CD4-positive, CD25-positive, alpha-beta regulatory T cell (primary cell): Measurements from ENCODE around the gene TAS2R3. TPM values are rescaled to one million over a fixed set of nuclear protein-coding genes. Genes with fewer than 3 reads are reported as not detected.
"Not testable (repeated sequence)": the region's sequence is repeated elsewhere in the genome, so short reads cannot be mapped to it uniquely, and the experiment has no call there.

Experiments
- ATAC-seq, 2 donors: fragments of 150-1000 bp; cut with Tn5 transposase; one replicate each; pipeline ENCODE4 v1.10.0; 2021; ENCODE audit warnings: low read depth in 2 of 2, moderate number of reproducible peaks in 2 of 2, moderate library complexity in 1 of 2
- DNase-seq, 3 donors: peaks; one replicate each; pipeline versions ENCODE4 v3.0.0 to v3.0.0-alpha.2; 2012 to 2022; ENCODE audit warnings: mixed read lengths in 1 of 3
- H3K27ac ChIP-seq: one replicate; pipeline ENCODE4 v1.7.0; 2013; ENCODE audit warnings: mild to moderate bottlenecking, low read length; ENCODE audit not compliant: insufficient read depth, poor library complexity, severe bottlenecking
- H3K27me3 ChIP-seq: one replicate; pipeline ENCODE4 v1.7.0; 2013; ENCODE audit warnings: low read length; ENCODE audit not compliant: control insufficient read depth, insufficient read depth
- H3K36me3 ChIP-seq: one replicate; pipeline ENCODE4 v1.7.0; 2013; ENCODE audit warnings: mild to moderate bottlenecking, low read length, moderate library complexity; ENCODE audit not compliant: control insufficient read depth, insufficient read depth
- H3K4me1 ChIP-seq: 2 replicates; pipeline ENCODE4 v1.7.0; 2013; ENCODE audit warnings: mild to moderate bottlenecking, low read length; ENCODE audit not compliant: insufficient read depth, control insufficient read depth, poor library complexity, severe bottlenecking
- H3K4me3 ChIP-seq: one replicate; pipeline ENCODE4 v1.7.0; 2013; ENCODE audit warnings: low read depth, mild to moderate bottlenecking, low read length, moderate library complexity
- H3K9me3 ChIP-seq, 2 experiments: 1 replicate in 1 of 2; 2 replicates in 1 of 2; pipeline ENCODE4 v1.7.0; 2013; ENCODE audit warnings: low read length in 2 of 2, mild to moderate bottlenecking in 1 of 2, moderate library complexity in 1 of 2; ENCODE audit not compliant: control insufficient read depth in 2 of 2
- H3K27ac Mint-ChIP-seq, 3 donors: one replicate each; pipeline ENCODE4 v1.8.0; 2020 to 2022; ENCODE audit warnings: mild to moderate bottlenecking in 3 of 3, mixed read lengths in 3 of 3, moderate library complexity in 2 of 3
- H3K27me3 Mint-ChIP-seq: one replicate; pipeline ENCODE4 v1.8.0; 2022; ENCODE audit warnings: mild to moderate bottlenecking, mixed read lengths
- H3K36me3 Mint-ChIP-seq: one replicate; pipeline ENCODE4 v1.8.0; 2020; ENCODE audit warnings: mixed read lengths
- H3K4me1 Mint-ChIP-seq, 4 donors: one replicate each; pipeline ENCODE4 v1.8.0; 2020 to 2022; ENCODE audit warnings: mixed read lengths in 4 of 4, mild to moderate bottlenecking in 1 of 4
- H3K4me3 Mint-ChIP-seq, 4 donors: one replicate each; pipeline ENCODE4 v1.8.0; 2020 to 2022; ENCODE audit warnings: mild to moderate bottlenecking in 4 of 4, mixed read lengths in 4 of 4, moderate library complexity in 3 of 4
- H3K9me3 Mint-ChIP-seq, 7 donors: one replicate each; pipeline ENCODE4 v1.8.0; 2020 to 2022; ENCODE audit warnings: mixed read lengths in 7 of 7, mild to moderate bottlenecking in 3 of 7, moderate library complexity in 2 of 7
- polyA plus RNA-seq, 4 donors: library from polyadenylated mRNA; unstranded; fragments of 300-500 nt; fragmentation: Illumina TruSeq; gene quantifications; one replicate each; pipeline ENCODE4 v1.2.3, GENCODE V29; 2021
- total RNA-seq: library from RNA; stranded (reverse); gene quantifications from one replicate; pipeline ENCODE4 v1.2.3, GENCODE V29; 2022

The TAS2R3 gene
- total and polyA plus RNA-seq, 5 donors from 2014 or later = 0.59 TPM; not detected in 4

DNA sequence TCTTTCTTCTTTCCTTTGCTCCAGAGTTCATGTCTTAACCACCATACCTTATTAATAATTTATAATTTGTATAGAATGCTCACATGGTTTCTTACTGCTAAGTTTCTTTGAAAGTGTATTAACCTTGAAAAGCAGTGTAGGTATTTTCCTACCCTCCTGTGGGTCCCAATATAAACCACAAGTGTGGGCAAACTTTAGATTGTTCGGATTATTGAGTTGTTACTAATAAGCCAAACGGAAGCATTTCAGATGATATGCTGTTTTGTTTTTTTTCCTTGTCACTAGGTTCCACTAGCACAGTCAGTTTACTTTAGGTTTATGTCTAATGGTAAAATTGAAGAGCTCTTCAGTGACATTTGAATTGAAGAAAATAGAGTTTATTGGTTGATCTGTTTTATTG, 15.5 kb upstream of the TAS2R3 start:
- no peaks in the 10 kb centered on the region for H3K27me3 ChIP-seq
- H3K9me3 Mint-ChIP-seq = peaks cover 2 to 32% (median 9%) of the 10 kb centered on the region in 7 donors
- no peak overlapping the region for H3K4me3 ChIP-seq
- no peak overlapping the region for H3K27ac Mint-ChIP-seq
- ATAC-seq = no peak
- no peak overlapping the region for H3K27ac ChIP-seq
- H3K9me3 ChIP-seq = peaks cover 18 to 34% of the 10 kb centered on the region in 2 experiments
- H3K27me3 Mint-ChIP-seq = no peaks in the 10 kb centered on the region
- H3K4me1 ChIP-seq = no peaks in the 10 kb centered on the region
- H3K4me1 Mint-ChIP-seq = peaks cover 4 to 12% (median 11%) of the 10 kb centered on the region in 4 donors
- no peak for DNase-seq
- H3K4me3 Mint-ChIP-seq = no peak overlapping the region
- H3K36me3 ChIP-seq = peaks cover 98% of the 10 kb centered on the region
- peaks cover 54% of the 10 kb centered on the region for H3K36me3 Mint-ChIP-seq

DNA sequence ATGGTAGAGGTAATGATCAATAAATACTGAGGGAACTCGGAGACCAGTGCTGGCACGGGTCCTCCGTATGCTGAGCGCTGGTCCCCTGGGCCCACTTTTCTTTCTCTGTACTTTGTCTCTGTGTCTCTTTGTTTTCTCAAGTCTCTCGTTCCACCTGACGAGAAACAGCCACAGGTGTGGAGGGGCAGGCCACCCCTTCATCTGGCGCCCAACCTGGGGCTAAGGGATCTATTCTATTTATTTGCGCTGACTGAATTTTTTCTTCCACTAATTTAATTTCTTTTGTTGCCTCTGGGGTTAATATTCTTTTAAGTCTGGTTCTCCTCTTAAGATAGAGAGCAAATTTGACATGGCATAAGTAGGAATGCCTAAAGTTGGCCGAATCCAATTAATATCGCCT, 12.0 kb upstream of the TAS2R3 start:
- not testable (repeated sequence) for H3K27me3 ChIP-seq, H3K4me1 ChIP-seq, ATAC-seq, H3K4me3 ChIP-seq, H3K27ac ChIP-seq, H3K4me3 Mint-ChIP-seq, H3K27me3 Mint-ChIP-seq, H3K27ac Mint-ChIP-seq
- Mint-ChIP-seq H3K36me3 (peaks cover 74% of the 10 kb centered on the region), H3K9me3 (peaks cover 3 to 32% (median 9%) of the 10 kb centered on the region in 7 donors), H3K4me1 (peaks cover 3 to 14% (median 7%) of the 10 kb centered on the region in 4 donors)
- peak in 1 of 3 donors; percentile 28 for DNase-seq
- H3K36me3 ChIP-seq = peaks cover 76% of the 10 kb centered on the region
- H3K9me3 ChIP-seq = peaks cover 18 to 34% of the 10 kb centered on the region in 2 experiments

DNA sequence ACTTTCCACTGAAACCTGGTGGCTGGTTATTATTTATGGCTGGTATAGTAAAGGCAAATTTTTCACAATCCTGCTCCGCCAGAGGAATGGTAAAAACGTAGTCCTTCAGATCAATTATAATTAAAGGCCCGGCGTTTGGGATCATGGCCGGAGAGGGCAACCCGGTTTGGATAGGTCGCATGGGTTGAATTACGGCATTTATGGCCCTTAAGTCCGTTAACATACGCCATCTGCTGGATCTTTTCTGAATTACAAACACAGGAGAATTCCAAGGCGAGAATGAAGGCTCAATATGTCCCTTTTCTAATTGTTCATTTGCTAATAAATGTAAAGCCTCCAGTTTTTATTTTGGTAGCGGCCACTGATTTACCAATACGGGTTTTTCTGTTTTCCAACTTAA, 11.3 kb upstream of the TAS2R3 start:
- Histone ChIP-seq H3K36me3 (peaks cover 78% of the 10 kb centered on the region), H3K27me3 (no peaks in the 10 kb centered on the region), H3K9me3 (peaks cover 18 to 34% of the 10 kb centered on the region in 2 experiments), H3K4me3 (no peak overlapping the region), H3K27ac (no peak overlapping the region), H3K4me1 (no peaks in the 10 kb centered on the region)
- Mint-ChIP-seq H3K4me3 (no peak overlapping the region), H3K36me3 (peaks cover 80% of the 10 kb centered on the region), H3K9me3 (peaks cover 3 to 32% (median 9%) of the 10 kb centered on the region in 7 donors), H3K27me3 (no peaks in the 10 kb centered on the region), H3K27ac (no peak overlapping the region), H3K4me1 (peaks cover 3 to 14% (median 7%) of the 10 kb centered on the region in 4 donors)
- no peak for ATAC-seq
- peak in 1 of 3 donors; percentile 14 for DNase-seq

DNA sequence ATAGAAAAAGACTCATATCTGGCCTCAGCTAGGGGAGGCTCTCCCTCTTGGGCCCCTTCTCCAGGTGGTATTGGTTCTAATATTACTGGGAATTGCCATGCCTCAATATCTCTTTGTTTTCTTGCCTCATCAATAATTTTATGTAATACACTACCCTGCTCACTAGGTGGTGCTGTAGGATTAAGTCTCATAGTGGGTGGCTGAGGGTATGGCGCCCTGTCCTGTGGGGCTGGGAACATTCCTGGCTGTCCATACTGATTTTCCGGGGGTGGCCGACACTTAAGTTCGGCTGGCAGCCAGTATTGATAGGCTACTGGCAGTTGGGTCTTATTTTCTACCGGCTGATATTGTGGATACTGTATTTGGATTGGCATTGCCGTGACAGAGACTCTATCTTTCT, 9.0 kb upstream of the TAS2R3 start:
- Histone ChIP-seq H3K4me3 (no peak overlapping the region), H3K36me3 (peaks cover 68% of the 10 kb centered on the region), H3K4me1 (no peaks in the 10 kb centered on the region), H3K27me3 (no peaks in the 10 kb centered on the region), H3K27ac (no peak overlapping the region), H3K9me3 (peaks cover 15 to 31% of the 10 kb centered on the region in 2 experiments)
- DNase-seq (peak in 2 of 3 donors; percentile 20 to 39), ATAC-seq (no peak)
- H3K27ac Mint-ChIP-seq = no peak overlapping the region
- H3K36me3 Mint-ChIP-seq = peaks cover 87% of the 10 kb centered on the region
- H3K27me3 Mint-ChIP-seq = no peaks in the 10 kb centered on the region
- peaks cover 3 to 14% (median 7%) of the 10 kb centered on the region in 4 donors for H3K4me1 Mint-ChIP-seq
- peaks cover 3 to 32% (median 9%) of the 10 kb centered on the region in 7 donors for H3K9me3 Mint-ChIP-seq
- H3K4me3 Mint-ChIP-seq = no peak overlapping the region

DNA sequence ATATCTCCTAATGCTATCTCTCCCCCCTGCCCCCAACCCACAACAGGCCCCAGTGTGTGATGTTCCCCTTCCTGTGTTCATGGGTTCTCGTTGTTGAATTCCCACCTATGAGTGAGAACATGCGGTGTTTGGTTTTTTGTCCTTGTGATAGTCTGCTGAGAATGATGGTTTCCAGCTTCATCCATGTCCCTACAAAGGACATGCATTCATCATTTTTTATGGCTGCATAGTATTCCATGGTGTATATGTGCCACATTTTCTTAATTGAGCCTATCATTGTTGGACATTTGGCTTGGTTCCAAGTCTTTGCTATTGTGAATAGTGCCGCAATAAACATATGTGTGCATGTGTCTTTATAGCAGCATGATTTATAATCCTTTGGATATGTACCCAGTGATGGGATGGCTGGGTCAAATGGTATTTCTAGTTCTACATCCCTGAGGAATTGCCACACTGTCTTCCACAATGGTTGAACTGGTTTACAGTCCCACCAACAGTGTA, 6.2 kb downstream of the TAS2R3 start:
- not testable (repeated sequence) for H3K4me3 Mint-ChIP-seq, H3K9me3 Mint-ChIP-seq, H3K9me3 ChIP-seq, H3K36me3 ChIP-seq, H3K4me1 ChIP-seq, H3K27ac ChIP-seq, ATAC-seq, H3K4me1 Mint-ChIP-seq, H3K27me3 ChIP-seq, H3K27ac Mint-ChIP-seq, H3K27me3 Mint-ChIP-seq, H3K4me3 ChIP-seq, DNase-seq
- H3K36me3 Mint-ChIP-seq = peaks cover 35% of the 10 kb centered on the region

DNA sequence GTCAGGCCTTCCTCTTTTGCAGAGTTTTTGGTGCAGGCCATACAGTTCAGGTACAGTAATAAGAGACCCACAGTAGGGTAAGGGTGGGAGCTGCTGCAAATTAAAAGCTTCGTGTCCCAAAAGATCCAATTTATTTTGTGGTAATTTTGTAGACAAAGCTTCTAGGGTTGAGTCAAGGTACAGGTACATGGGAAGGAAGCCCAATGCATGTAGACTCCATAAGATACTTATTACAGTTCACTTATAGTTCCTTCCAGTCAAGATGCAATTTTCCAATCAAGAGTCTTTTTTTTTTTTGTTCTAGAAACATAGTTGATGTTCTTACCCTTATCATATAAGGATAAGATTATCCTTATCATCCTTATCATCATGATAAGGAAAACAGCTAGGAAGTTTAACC, 12.5 kb downstream of the TAS2R3 start, which contains the start of gene TAS2R4:
Gene TAS2R4 (plus strand): TSS at position 301 of the 400 bp plus-strand sequence. CDS start 1,815 bp downstream, outside the sequence.
- peaks cover 11% of the 10 kb centered on the region for H3K36me3 ChIP-seq
- peaks cover 43% of the 10 kb centered on the region for H3K36me3 Mint-ChIP-seq
- no peak within 1 kb of the TSS for H3K4me3 Mint-ChIP-seq
- H3K27ac Mint-ChIP-seq = no peak within 1 kb of the TSS
- H3K4me1 Mint-ChIP-seq = peaks cover 0 to 6% (median under 1%) of the 10 kb centered on the region in 4 donors
- H3K4me3 ChIP-seq = no peak within 1 kb of the TSS
- H3K27me3 Mint-ChIP-seq = no peaks in the 10 kb centered on the region
- no peak within 1 kb of the TSS for H3K27ac ChIP-seq
- no peak for ATAC-seq
- no peaks in the 10 kb centered on the region for H3K4me1 ChIP-seq
- H3K9me3 Mint-ChIP-seq = peaks cover 0 to 2% (median 0%) of the 10 kb centered on the region in 7 donors
- H3K27me3 ChIP-seq = no peaks in the 10 kb centered on the region
- H3K9me3 ChIP-seq = no peaks in the 10 kb centered on the region
- no peak for DNase-seq

DNA sequence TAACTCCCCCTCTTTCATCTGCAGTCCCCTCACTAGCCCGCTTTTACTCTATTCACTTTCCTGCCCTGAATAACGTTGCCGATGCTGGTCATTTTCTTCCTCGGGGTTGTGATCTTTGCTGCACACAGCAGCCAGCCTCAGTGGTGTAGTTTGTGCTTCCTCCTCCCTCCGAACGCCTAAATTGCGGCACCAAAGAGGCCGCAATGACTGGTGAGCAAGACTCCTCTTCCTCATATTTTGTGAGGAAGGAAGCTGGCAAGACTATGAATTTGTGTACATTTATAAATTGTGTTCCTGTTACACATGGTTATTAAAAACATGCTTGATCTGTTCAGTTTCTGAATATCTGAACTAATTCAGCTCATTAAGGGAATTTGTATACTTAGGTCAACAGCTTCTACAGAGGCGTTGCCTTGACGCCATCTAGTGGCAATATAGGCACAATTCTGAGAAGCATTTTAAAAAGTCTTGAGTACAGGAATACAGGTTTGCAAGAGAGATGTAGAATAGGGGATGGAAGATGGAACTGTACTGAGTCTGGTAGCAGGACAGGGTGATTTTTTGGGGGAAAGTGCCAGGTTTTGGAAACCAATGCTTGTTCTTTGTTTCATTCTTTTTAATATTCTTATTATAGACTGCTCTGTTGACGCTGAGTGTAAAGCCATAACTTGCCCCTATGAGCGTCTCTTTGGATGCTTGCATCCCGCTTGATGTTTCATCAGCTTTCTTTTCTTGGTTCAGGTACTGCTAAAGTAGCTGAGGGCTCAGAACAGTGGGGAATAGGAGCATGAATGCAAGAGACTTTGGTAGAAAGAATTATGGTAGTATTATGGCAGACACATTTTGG, 22.0 kb downstream of the TAS2R3 start:
- no peak overlapping the region for H3K27ac Mint-ChIP-seq
- no peaks in the 10 kb centered on the region for H3K9me3 Mint-ChIP-seq
- peaks cover 0 to 4% (median 3%) of the 10 kb centered on the region in 4 donors for H3K4me1 Mint-ChIP-seq
- H3K9me3 ChIP-seq = no peaks in the 10 kb centered on the region
- no peak overlapping the region for H3K4me3 Mint-ChIP-seq
- H3K4me3 ChIP-seq = no peak overlapping the region
- DNase-seq = peak; percentile 2 to 68 (median 34)
- H3K36me3 ChIP-seq = peaks cover 3% of the 10 kb centered on the region
- H3K4me1 ChIP-seq = no peaks in the 10 kb centered on the region
- H3K27me3 Mint-ChIP-seq = no peaks in the 10 kb centered on the region
- H3K27ac ChIP-seq = no peak overlapping the region
- no peaks in the 10 kb centered on the region for H3K27me3 ChIP-seq
- no peak for ATAC-seq
- peaks cover 13% of the 10 kb centered on the region for H3K36me3 Mint-ChIP-seq
